Psoas muscle (tissue), 8 donors: ENCODE measurements around the gene TSPAN15. TPM values are rescaled to one million over a fixed set of nuclear protein-coding genes. Genes with fewer than 3 reads are reported as not detected.
"Not testable (repeated sequence)": the region's sequence is repeated elsewhere in the genome, so short reads cannot be mapped to it uniquely, and the experiment has no call there.

Experiments used
- ATAC-seq, 4 donors: fragments of 200-7000 bp; cut with Tn5 transposase; one replicate each; pipeline ENCODE4 v1.9.1; 2020; ENCODE audit warnings: moderate library complexity in 3 of 4, mild to moderate bottlenecking in 2 of 4
- DNase-seq, 2 donors: peaks; one replicate each; pipeline ENCODE4 v3.0.0-alpha.2; 2020
- H3K27ac ChIP-seq: fragments of 200-600 bp; one replicate; pipeline ENCODE4 v1.8.0; 2022
- H3K27me3 ChIP-seq, 3 donors: fragments of 200-600 bp in 1 of 3; one replicate each; pipeline versions ENCODE4 v1.6.1 to v1.8.0; 2013 to 2022; ENCODE audit warnings: low read length in 2 of 3, mild to moderate bottlenecking in 2 of 3, moderate library complexity in 1 of 3; ENCODE audit not compliant: insufficient read depth in 3 of 3
- H3K36me3 ChIP-seq, 2 donors: fragments of 200-600 bp in 1 of 2; one replicate each; pipeline versions ENCODE4 v1.6.1 to v1.8.0; 2013 to 2022; ENCODE audit warnings: low read depth in 1 of 2, mild to moderate bottlenecking in 1 of 2, moderate library complexity in 1 of 2; ENCODE audit not compliant: insufficient read depth in 1 of 2
- H3K4me1 ChIP-seq: fragments of 200-600 bp; one replicate; pipeline ENCODE4 v1.8.0; 2022
- H3K4me3 ChIP-seq: fragments of 200-600 bp; one replicate; pipeline ENCODE4 v1.8.0; 2022; ENCODE audit warnings: mild to moderate bottlenecking
- H3K9me3 ChIP-seq: fragments of 200-600 bp; one replicate; pipeline ENCODE4 v1.8.0; 2022
- CTCF ChIP-seq: fragments of 200-600 bp; IDR thresholded peaks from one replicate; pipeline ENCODE4 v1.8.0; 2022; ENCODE audit warnings: antibody characterized with exemption
- WGBS, 3 donors: extraction: QIAGEN DNeasy Blood & Tissue Kit; methylation state at CpG; one replicate each; pipeline versions ENCODE4 v1.1.6 to v1.1.7; 2013; 5-methylcytosine and 5-hydroxymethylcytosine counted together
- intact Hi-C, 2 donors: fragments of 100-400 bp; cut with DNase I; formaldehyde crosslinking; loops; one replicate each; pipeline versions ENCODE4 v1.11.0 to v1.14.2; 2022
- polyA plus RNA-seq, 3 donors: library from polyadenylated mRNA; stranded (reverse); fragments of 200-250 nt; gene quantifications; one replicate each; pipeline ENCODE4 v1.2.3, GENCODE V29; 2013
- total RNA-seq, 4 donors: library from RNA; stranded (reverse); fragmentation: NEBNext Ultra II Directional in 2 of 4; extraction: Animal tissue kit (Norgen Biotek cat#: 25700) in 2 of 4; gene quantifications; one replicate each; pipeline versions ENCODE4 v1.2.1 to v1.2.4, GENCODE V29; 2021 to 2023
- donor health status: healthy with polysubstance abuse.
- donor health status: DM: no; HTN: no; CAD: no; lungs with moderate emphysema.
- donor health status: Bipolar disorder and iron deficiency.
- donor health status: healthy.
- donor health status: DM: yes; HTN: yes; CAD: no.
- donor health status: DM: no; HTN: no; CAD: no.
- donor health status: DM: no; HTN: no; CAD: no.
- donor health status: DM: yes; HTN: yes; CAD: no.

The TSPAN15 gene
- total and polyA plus RNA-seq, 7 donors, result 6.3 to 35.0 (median 10.7) TPM

GRCh38 chr10:69516796-69517195, 65.5 kb downstream of the TSPAN15 start:
- no peak overlapping the region for H3K4me3 ChIP-seq
- 82 to 94% (median 94%) methylated on average over 4 of the region's 4 CpGs for WGBS, 3 donors
- H3K4me1 ChIP-seq, result no peaks in the 10 kb centered on the region
- no peak for TF ChIP-seq CTCF
- H3K27ac ChIP-seq, result no peak overlapping the region
- peaks cover 0 to 13% of the 10 kb centered on the region in 2 donors for H3K36me3 ChIP-seq
- H3K27me3 ChIP-seq, result no peaks in the 10 kb centered on the region
- no peaks in the 10 kb centered on the region for H3K9me3 ChIP-seq
- ATAC-seq (no peak), DNase-seq (no peak)
- intact Hi-C loops, result loop anchor here in 1 of 2 donors (10.0 kb wide), 1 partner anchor 198 kb away; no protein-coding TSS in a partner anchor

DNA sequence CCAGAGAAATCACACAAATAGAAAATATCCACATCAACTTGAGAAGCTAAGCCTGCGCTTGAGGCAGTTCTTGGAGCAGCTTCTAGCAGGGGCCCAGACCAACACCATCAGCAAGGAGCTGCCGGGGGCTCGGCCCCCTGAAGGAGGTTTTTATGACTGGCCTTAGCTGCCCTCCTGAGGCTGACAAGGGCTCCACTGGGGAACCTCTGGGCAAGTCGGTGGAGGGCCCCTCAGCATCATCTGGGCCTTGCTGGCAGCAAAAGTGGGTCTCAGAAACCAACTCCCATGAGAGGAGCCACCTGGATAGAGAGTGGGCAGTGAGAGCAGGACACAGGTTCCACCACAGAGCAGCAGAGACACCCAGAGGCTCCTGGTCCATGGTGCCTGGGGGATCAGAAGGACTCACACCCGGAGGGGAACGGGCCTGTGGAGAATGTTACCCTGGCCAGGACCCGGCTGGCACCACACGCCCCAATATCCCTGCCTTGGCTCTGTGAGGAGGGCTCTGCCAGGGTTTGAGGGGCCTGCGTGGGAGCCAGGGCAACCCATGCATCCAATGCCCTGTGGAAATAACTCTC, 66.1 kb downstream of the TSPAN15 start:
- H3K27ac ChIP-seq, result no peak overlapping the region
- intact Hi-C loops, result loop anchor here in 1 of 2 donors (10.0 kb wide), 1 partner anchor 197 kb away; no protein-coding TSS in a partner anchor
- TF ChIP-seq CTCF, result no peak
- DNase-seq, result no peak
- H3K9me3 ChIP-seq, result no peaks in the 10 kb centered on the region
- H3K36me3 ChIP-seq, result peaks cover 0 to 9% of the 10 kb centered on the region in 2 donors
- H3K27me3 ChIP-seq, result no peaks in the 10 kb centered on the region
- H3K4me1 ChIP-seq, result no peaks in the 10 kb centered on the region
- 80 to 82% (median 81%) methylated on average over 9 of the region's 9 CpGs for whole genome bisulfite sequencing, 3 donors
- no peak overlapping the region for H3K4me3 ChIP-seq
- no peak for ATAC-seq

DNA sequence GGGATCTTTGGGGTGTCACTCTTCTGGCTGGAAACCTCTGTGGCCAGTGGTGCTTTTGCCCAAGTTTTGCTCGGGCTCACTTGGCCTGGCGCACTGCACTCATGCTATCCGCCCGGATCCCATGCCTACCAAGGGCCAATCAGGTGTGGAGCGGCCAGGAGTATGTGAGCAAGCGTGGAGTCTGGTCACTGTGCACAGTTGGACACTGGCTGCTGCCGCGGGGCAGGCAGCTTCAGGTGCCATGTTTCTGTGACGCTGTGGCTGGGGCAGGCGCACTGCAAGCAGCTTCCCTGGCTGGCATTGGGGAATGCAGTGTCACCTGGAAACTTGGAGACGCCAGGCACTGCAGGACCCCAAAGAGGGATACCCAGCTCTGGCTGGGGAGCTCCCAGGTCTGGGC, 76.7 kb downstream of the TSPAN15 start:
- Histone ChIP-seq H3K27me3 (no peaks in the 10 kb centered on the region), H3K36me3 (no peaks in the 10 kb centered on the region), H3K4me1 (no peaks in the 10 kb centered on the region), H3K9me3 (no peaks in the 10 kb centered on the region), H3K4me3 (no peak overlapping the region), H3K27ac (no peak overlapping the region)
- WGBS, 3 donors, result 96% methylated on average over 9 to 11 of the region's 11 CpGs
- TF ChIP-seq CTCF, result no peak
- DNase-seq (no peak), ATAC-seq (no peak)
- intact Hi-C loops, result no loop called here

DNA sequence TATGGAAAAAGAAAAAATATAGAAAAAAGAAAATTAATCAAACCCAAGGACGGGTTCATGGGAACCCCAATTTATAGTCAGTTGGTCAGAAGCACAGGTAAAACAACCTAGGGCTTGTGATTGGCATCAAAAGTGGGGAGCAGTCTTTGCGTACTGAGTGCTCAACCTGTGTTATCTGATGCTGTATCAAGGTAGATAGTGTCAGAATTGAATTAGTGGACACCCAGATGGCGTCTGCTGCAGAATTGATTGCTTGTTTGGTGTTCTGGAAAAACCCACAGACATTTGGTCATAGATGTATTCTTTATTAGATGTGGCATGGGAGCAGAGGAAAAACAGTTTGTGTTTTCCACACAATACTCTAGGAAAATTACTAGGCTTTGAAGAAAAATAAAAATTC, 82.4 kb downstream of the TSPAN15 start:
- H3K4me1 ChIP-seq, result no peaks in the 10 kb centered on the region
- H3K27ac ChIP-seq, result no peak overlapping the region
- H3K27me3 ChIP-seq, result no peaks in the 10 kb centered on the region
- WGBS, 3 donors, result 76 to 81% (median 78%) methylated on average over 3 of the region's 3 CpGs
- H3K9me3 ChIP-seq, result peaks cover 3% of the 10 kb centered on the region
- TF ChIP-seq CTCF, result no peak
- DNase-seq (no peak), ATAC-seq (no peak)
- H3K36me3 ChIP-seq, result no peaks in the 10 kb centered on the region
- intact Hi-C loops, result no loop called here
- no peak overlapping the region for H3K4me3 ChIP-seq

DNA sequence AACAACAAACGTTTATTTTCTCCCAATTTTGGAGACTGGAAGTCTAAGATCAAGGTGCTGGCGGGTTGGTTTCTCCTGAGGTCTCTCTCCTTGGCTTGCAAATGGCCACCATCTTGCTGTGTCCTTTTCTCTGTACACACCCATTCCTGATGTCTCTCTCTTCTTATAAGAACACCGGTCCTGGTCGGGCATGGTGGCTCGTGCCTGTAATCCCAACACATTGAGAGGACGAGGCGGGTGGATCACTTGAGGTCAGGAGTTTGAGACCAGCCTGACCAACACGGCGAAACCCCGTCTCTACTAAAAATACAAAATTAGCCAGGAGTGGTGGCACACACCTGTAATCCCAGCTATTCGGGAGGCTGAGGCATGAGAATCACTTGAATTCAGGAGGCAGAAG, 85.3 kb downstream of the TSPAN15 start:
- H3K4me1 ChIP-seq, H3K27ac ChIP-seq, H3K27me3 ChIP-seq, H3K9me3 ChIP-seq, intact Hi-C loops, H3K4me3 ChIP-seq, H3K36me3 ChIP-seq, ATAC-seq, DNase-seq: not testable (repeated sequence)
- WGBS, 3 donors, result 93 to 95% (median 95%) methylated on average over 11 of the region's 11 CpGs
